PFSK-1 (cell line): ENCODE measurements around the gene TMC4.

ENCODE experiments used
- FOXP2 ChIP-seq: optimal IDR thresholded peaks from 2 replicates; pipeline ENCODE3; 2011; ENCODE audit warnings: borderline replicate concordance, control low read depth, inconsistent platforms; ENCODE audit not compliant: insufficient read depth; ENCODE audit errors: extremely low read length, extremely low read depth
- POLR2AphosphoS5 ChIP-seq: IDR thresholded peaks from 2 replicates; pipeline ENCODE4 v1.6.1; 2012; ENCODE audit warnings: low read depth, mild to moderate bottlenecking, control low read depth, low read length, moderate library complexity
- REST ChIP-seq, 2 experiments: IDR thresholded peaks; 2 replicates each; pipeline versions ENCODE4 v1.6.1 to v1.8.0; 2011 to 2012; ENCODE audit warnings: low read depth in 2 of 2, low read length in 2 of 2, control low read depth in 1 of 2, inconsistent platforms in 1 of 2, mild to moderate bottlenecking in 1 of 2, moderate library complexity in 1 of 2; ENCODE audit not compliant: insufficient read depth in 1 of 2
- SIN3A ChIP-seq: IDR thresholded peaks from 2 replicates; pipeline ENCODE4 v1.6.1; 2012; ENCODE audit warnings: mild to moderate bottlenecking, low read length, moderate library complexity, borderline replicate concordance; ENCODE audit not compliant: insufficient read depth
- TAF1 ChIP-seq: IDR thresholded peaks from 2 replicates; pipeline ENCODE4 v1.6.1; 2012; ENCODE audit warnings: low read length, control low read depth, borderline replicate concordance; ENCODE audit not compliant: insufficient read depth

The TMC4 gene

DNA sequence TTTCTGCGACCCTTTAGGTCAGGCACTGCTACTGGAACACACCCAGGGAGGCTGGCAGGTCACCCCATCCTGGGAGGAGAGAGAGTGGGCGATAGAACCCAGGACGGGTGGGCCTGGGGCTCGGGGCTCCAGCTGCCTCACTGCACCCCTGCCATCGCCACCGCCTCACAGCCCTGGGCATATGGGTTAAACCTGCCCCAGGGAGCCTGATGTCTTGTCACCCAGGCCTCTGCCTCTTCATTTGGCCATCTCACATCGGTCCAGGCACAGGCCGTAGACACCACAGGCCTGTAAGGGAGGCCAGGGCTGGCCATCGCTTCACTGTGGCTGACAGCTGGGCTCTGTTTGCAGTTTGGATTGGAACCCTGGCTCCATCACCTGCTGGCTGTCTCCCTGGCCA lies 47.2 kb downstream of the TMC4 start:
- no peak for TF ChIP-seq FOXP2
- no peak for TF ChIP-seq TAF1
- no peak for TF ChIP-seq SIN3A
- TF ChIP-seq POLR2AphosphoS5: no peak
- TF ChIP-seq REST (IDR thresholded peaks at IDR 0.05; ENCODE audit: insufficient read depth in 1 of 2, low read depth in 2 of 2, low read length in 2 of 2): no peak

- TF ChIP-seq POLR2AphosphoS5 (no peak), TAF1 (no peak), FOXP2 (no peak), SIN3A (no peak), REST (IDR thresholded peaks at IDR 0.05; ENCODE audit: insufficient read depth in 1 of 2, low read depth in 2 of 2, low read length in 2 of 2) (no peak)
Measured at GRCh38 chr19:54124393-54124792, 48.6 kb downstream of the TMC4 start.

DNA sequence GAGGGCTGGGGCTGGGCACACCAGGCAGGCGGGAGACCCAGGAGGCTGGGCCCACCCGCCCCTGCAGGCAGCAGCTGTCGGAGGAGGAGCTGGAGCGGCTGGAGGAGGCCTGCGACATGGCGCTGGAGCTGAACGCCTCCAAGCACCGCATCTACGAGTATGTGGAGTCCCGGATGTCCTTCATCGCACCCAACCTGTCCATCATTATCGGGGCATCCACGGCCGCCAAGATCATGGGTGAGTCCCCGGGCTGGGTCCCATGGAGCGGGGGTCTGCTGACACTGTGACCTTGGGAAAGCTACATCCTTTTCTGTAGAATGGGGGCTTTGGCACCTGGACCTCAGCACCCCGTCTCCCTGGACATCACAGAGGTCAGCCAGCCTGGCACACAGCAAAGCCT lies 49.3 kb downstream of the TMC4 start:
- TF ChIP-seq TAF1 (no peak), REST (IDR thresholded peaks at IDR 0.05; ENCODE audit: insufficient read depth in 1 of 2, low read depth in 2 of 2, low read length in 2 of 2) (no peak), SIN3A (no peak), FOXP2 (no peak), POLR2AphosphoS5 (no peak)

GRCh38 chr19:54121259-54121658 lies 51.7 kb downstream of the TMC4 start:
- TF ChIP-seq REST (IDR thresholded peaks at IDR 0.05; ENCODE audit: insufficient read depth in 1 of 2, low read depth in 2 of 2, low read length in 2 of 2) (no peak), POLR2AphosphoS5 (no peak), TAF1 (no peak), FOXP2 (no peak), SIN3A (no peak)
